ENCODE measurements around the gene GAGE1.

Gene GAGE1

GRCh38 chrX:49627086-49627777 lies 28.4 kb downstream of the GAGE1 start:
- TF ChIP-seq CTCF (conservative IDR thresholded peaks at IDR 0.05; ENCODE audit: control insufficient read depth, insufficient read depth, low read depth, low read length): peak; percentile 27
- H3K4me3 ChIP-seq (ENCODE audit: control insufficient read depth, low read depth, low read length): no peak overlapping the region
- peak; percentile 3 for DNase-seq (ENCODE audit: low read depth)

GRCh38 chrX:49644991-49645637 lies 46.3 kb downstream of the GAGE1 start:
- TF ChIP-seq CTCF (conservative IDR thresholded peaks at IDR 0.05; ENCODE audit: control insufficient read depth, insufficient read depth, low read depth, low read length): no peak
- no peak for DNase-seq (ENCODE audit: low read depth)
- H3K4me3 ChIP-seq (ENCODE audit: control insufficient read depth, low read depth, low read length): no peak overlapping the region

GRCh38 chrX:49656533-49656932 lies 57.7 kb downstream of the GAGE1 start:
- DNase-seq (ENCODE audit: low read depth): no peak
- no peak for TF ChIP-seq CTCF (conservative IDR thresholded peaks at IDR 0.05; ENCODE audit: control insufficient read depth, insufficient read depth, low read depth, low read length)
- no peak overlapping the region for H3K4me3 ChIP-seq (ENCODE audit: control insufficient read depth, low read depth, low read length)

All from fibroblast of mammary gland (primary cell).